H1 (cell line): ENCODE data around the gene FAM53C. TPM values are rescaled to one million over a fixed set of nuclear protein-coding genes. Genes with fewer than 3 reads are reported as not detected.

Experiments
- CTCF ChIA-PET: fragments of 300-600 bp; sonication (Branson Sonifier 250); formaldehyde crosslinking; loops from one replicate; lab custom pipeline; 2021; ENCODE audit not compliant: partially characterized antibody; lab: Charles Lee
- POLR2A ChIA-PET: fragments of 300-600 bp; sonication (Branson Sonifier 250); formaldehyde crosslinking; loops from one replicate; lab custom pipeline; 2021; ENCODE audit warnings: inconsistent platforms; ENCODE audit not compliant: partially characterized antibody; lab: Charles Lee
- DNase-seq, 2 experiments: peaks; one replicate each; pipeline versions ENCODE4 v3.0.0 to v3.0.0-alpha.2; 2010 to 2022; ENCODE audit warnings: low spot score in 2 of 2, low read depth in 1 of 2, mixed read lengths in 1 of 2
- FAIRE-seq: peaks from 2 replicates; lab custom pipeline; 2011; peaks lifted over from hg19 to GRCh38; lab: Jason Lieb, UNC
- H2AFZ ChIP-seq: 2 replicates; pipeline ENCODE4 v1.8.1; 2012; ENCODE audit warnings: low read length, inconsistent platforms
- H2AK5ac ChIP-seq: 2 replicates; pipeline ENCODE4 v1.6.1; 2013; ENCODE audit warnings: low read depth, low read length
- H2BK120ac ChIP-seq: replicated peaks from 2 replicates; pipeline ENCODE3; 2013; ENCODE audit warnings: low read depth, low read length, inconsistent platforms
- H2BK12ac ChIP-seq: 2 replicates; pipeline ENCODE4 v1.6.1; 2013; ENCODE audit warnings: low read depth, low read length
- H2BK15ac ChIP-seq: 2 replicates; pipeline ENCODE4 v1.6.1; 2013; ENCODE audit warnings: low read length
- H2BK20ac ChIP-seq: 2 replicates; pipeline ENCODE4 v1.6.1; 2013; ENCODE audit warnings: low read length
- H2BK5ac ChIP-seq: 2 replicates; pipeline ENCODE4 v1.6.1; 2013; ENCODE audit warnings: low read depth, low read length
- H3K14ac ChIP-seq: 2 replicates; pipeline ENCODE4 v1.6.1; 2013; ENCODE audit warnings: inconsistent platforms; ENCODE audit not compliant: insufficient read length
- H3K18ac ChIP-seq: 2 replicates; pipeline ENCODE4 v1.6.1; 2013; ENCODE audit warnings: low read length; ENCODE audit errors: extremely low read depth
- H3K23ac ChIP-seq: 2 replicates; pipeline ENCODE4 v1.6.1; 2013; ENCODE audit warnings: inconsistent platforms; ENCODE audit not compliant: insufficient read length
- H3K23me2 ChIP-seq: 2 replicates; pipeline ENCODE4 v1.6.1; 2013; ENCODE audit warnings: low read depth, low read length
- H3K27ac ChIP-seq: 2 replicates; pipeline ENCODE4 v1.6.1; 2011; ENCODE audit warnings: low read depth, low read length, inconsistent platforms
- H3K27me3 ChIP-seq, 4 experiments: replicated peaks in 1 of 4; 1 replicate in 1 of 4; 2 replicates in 3 of 4; pipeline versions ENCODE4 v1.6.1 to v1.8.1; 2011 to 2013; ENCODE audit warnings: low read length in 3 of 4, mild to moderate bottlenecking in 3 of 4, inconsistent platforms in 2 of 4, mixed read lengths in 2 of 4, moderate library complexity in 1 of 4; ENCODE audit not compliant: control insufficient read depth in 3 of 4, insufficient read depth in 3 of 4; ENCODE audit errors: extremely low read depth in 1 of 4
- H3K36me3 ChIP-seq, 4 experiments: 2 replicates each; pipeline versions ENCODE4 v1.6.1 to v1.8.1; 2011 to 2013; ENCODE audit warnings: mild to moderate bottlenecking in 4 of 4, low read length in 3 of 4, moderate library complexity in 2 of 4, control low read depth in 1 of 4, inconsistent platforms in 1 of 4; ENCODE audit not compliant: insufficient read depth in 4 of 4, control insufficient read depth in 2 of 4
- H3K4ac ChIP-seq: replicated peaks from 2 replicates; pipeline ENCODE3; 2013; ENCODE audit warnings: low read length, low read depth, mixed read lengths, inconsistent platforms; ENCODE audit not compliant: insufficient read length
- H3K4me1 ChIP-seq, 4 experiments: replicated peaks in 1 of 4; 1 replicate in 1 of 4; 2 replicates in 3 of 4; pipeline versions ENCODE4 v1.6.1 to v1.8.1; 2011 to 2013; ENCODE audit warnings: low read length in 3 of 4, inconsistent platforms in 2 of 4, mixed read lengths in 1 of 4; ENCODE audit not compliant: insufficient read depth in 4 of 4, control insufficient read depth in 3 of 4
- H3K4me2 ChIP-seq, 2 experiments: 2 replicates each; pipeline versions ENCODE4 v1.6.1 to v1.8.1; 2011 to 2013; ENCODE audit warnings: low read depth in 2 of 2, low read length in 2 of 2, control low read depth in 1 of 2, inconsistent platforms in 1 of 2, mild to moderate bottlenecking in 1 of 2; ENCODE audit not compliant: insufficient read depth in 1 of 2
- H3K4me3 ChIP-seq, 4 experiments: fragments of 200-600, 300-600 bp in 1 of 4; sonication (generic), shearing (Covaris generic), sonication (Bioruptor Twin) in 1 of 4; 2 replicates each; pipeline versions ENCODE4 v1.5.1 to v1.8.1; 2011 to 2016; ENCODE audit warnings: low read length in 4 of 4, low read depth in 3 of 4, control low read depth in 2 of 4, inconsistent platforms in 2 of 4, mild to moderate bottlenecking in 2 of 4, mixed read lengths in 1 of 4, moderate library complexity in 1 of 4; ENCODE audit not compliant: insufficient read depth in 2 of 4; ENCODE audit errors: extremely low read depth in 1 of 4
- H3K56ac ChIP-seq: replicated peaks from 2 replicates; pipeline ENCODE3; 2013; ENCODE audit warnings: low read depth, mild to moderate bottlenecking, mixed read lengths, low read length, inconsistent platforms; ENCODE audit not compliant: insufficient read length
- H3K79me1 ChIP-seq: 2 replicates; pipeline ENCODE4 v1.6.1; 2013; ENCODE audit warnings: low read depth, low read length, control low read depth
- H3K79me2 ChIP-seq, 2 experiments: 2 replicates each; pipeline versions ENCODE4 v1.6.1 to v1.8.1; 2012 to 2013; ENCODE audit warnings: low read length in 2 of 2, mild to moderate bottlenecking in 2 of 2, inconsistent platforms in 1 of 2; ENCODE audit not compliant: insufficient read depth in 2 of 2, control insufficient read depth in 1 of 2
- H3K9ac ChIP-seq, 4 experiments: replicated peaks in 1 of 4; 1 replicate in 1 of 4; 2 replicates in 3 of 4; pipeline versions ENCODE4 v1.6.1 to v1.8.1; 2011 to 2013; ENCODE audit warnings: low read depth in 3 of 4, low read length in 3 of 4, control low read depth in 2 of 4, mild to moderate bottlenecking in 2 of 4, moderate library complexity in 2 of 4, inconsistent platforms in 1 of 4; ENCODE audit errors: extremely low read depth in 1 of 4
- H3K9me3 ChIP-seq, 2 experiments: 2 replicates each; pipeline versions ENCODE4 v1.6.1 to v1.8.1; 2012 to 2013; ENCODE audit warnings: mild to moderate bottlenecking in 2 of 2, moderate library complexity in 2 of 2, control low read depth in 1 of 2, inconsistent platforms in 1 of 2, low read depth in 1 of 2, low read length in 1 of 2, mixed read lengths in 1 of 2; ENCODE audit not compliant: insufficient read depth in 2 of 2
- H4K20me1 ChIP-seq, 2 experiments: replicated peaks in 1 of 2; 2 replicates each; pipeline versions ENCODE3 to v1.8.1; 2011 to 2013; ENCODE audit warnings: inconsistent platforms in 2 of 2, low read length in 2 of 2, mild to moderate bottlenecking in 1 of 2; ENCODE audit not compliant: insufficient read depth in 2 of 2, control insufficient read depth in 1 of 2
- H4K5ac ChIP-seq: 2 replicates; pipeline ENCODE4 v1.6.1; 2013; ENCODE audit warnings: low read length, low read depth, mixed read lengths, inconsistent platforms; ENCODE audit not compliant: insufficient read length
- H4K8ac ChIP-seq: 2 replicates; pipeline ENCODE4 v1.8.0; 2013; ENCODE audit warnings: mild to moderate bottlenecking, moderate library complexity, low read length, inconsistent platforms; ENCODE audit not compliant: insufficient read depth; ENCODE audit errors: extremely low read depth
- H4K91ac ChIP-seq: replicated peaks from 2 replicates; pipeline ENCODE3; 2013; ENCODE audit warnings: low read length, mixed read lengths, inconsistent platforms; ENCODE audit not compliant: insufficient read length
- BCL11A ChIP-seq, 2 experiments: IDR thresholded peaks; one replicate each; pipeline ENCODE4 v1.6.1; 2011; ENCODE audit warnings: low read depth in 2 of 2, low read length in 2 of 2, mild to moderate bottlenecking in 2 of 2
- CBX8 ChIP-seq: fragments of 300-800, 300-1000 bp; sonication (generic); IDR thresholded peaks from 2 replicates; pipeline ENCODE4 v1.7.1; 2016; ENCODE audit warnings: low read depth, low read length, borderline replicate concordance
- CHD1 ChIP-seq: IDR thresholded peaks from 2 replicates; pipeline ENCODE4 v1.6.1; 2012; ENCODE audit warnings: low read depth, low read length, improper control_type of control experiment
- EP300 ChIP-seq, 2 experiments: IDR thresholded peaks; 1 replicate in 1 of 2; 2 replicates in 1 of 2; pipeline ENCODE4 v1.6.1; 2011 to 2012; ENCODE audit warnings: low read depth in 2 of 2, low read length in 2 of 2, mild to moderate bottlenecking in 2 of 2, borderline replicate concordance in 1 of 2, inconsistent platforms in 1 of 2, moderate library complexity in 1 of 2
- HDAC2 ChIP-seq, 2 experiments: fragments of 300-600 bp in 1 of 2; sonication (generic) in 1 of 2; IDR thresholded peaks; 2 replicates each; pipeline ENCODE4 v1.6.1; 2011 to 2012; ENCODE audit warnings: low read depth in 2 of 2, low read length in 2 of 2, mild to moderate bottlenecking in 2 of 2, moderate library complexity in 2 of 2, borderline replicate concordance in 1 of 2, inconsistent platforms in 1 of 2
- KDM1A ChIP-seq: fragments of 200-600, 300-600 bp; sonication (generic); IDR thresholded peaks from 2 replicates; pipeline ENCODE4 v1.7.1; 2016; ENCODE audit warnings: mild to moderate bottlenecking, low read length, borderline replicate concordance
- KDM4A ChIP-seq: IDR thresholded peaks from one replicate; pipeline ENCODE4 v1.7.1; 2012; ENCODE audit warnings: low read depth, mild to moderate bottlenecking, moderate library complexity, low read length, inconsistent platforms; ENCODE audit not compliant: severe bottlenecking
- NANOG ChIP-seq: IDR thresholded peaks from 2 replicates; pipeline ENCODE4 v1.6.1; 2011; ENCODE audit warnings: low read length, low read depth, mild to moderate bottlenecking, inconsistent platforms; ENCODE audit not compliant: insufficient read depth, poor library complexity, severe bottlenecking
- NRF1 ChIP-seq: IDR thresholded peaks from 2 replicates; pipeline ENCODE4 v1.6.1; 2011; ENCODE audit warnings: mild to moderate bottlenecking, low read depth, low read length, improper control_type of control experiment
- POU5F1 ChIP-seq: IDR thresholded peaks from 2 replicates; pipeline ENCODE4 v1.6.1; 2011; ENCODE audit warnings: low read depth, mild to moderate bottlenecking, low read length, moderate library complexity
- SIX5 ChIP-seq: IDR thresholded peaks from 2 replicates; pipeline ENCODE4 v1.6.1; 2011; ENCODE audit warnings: mild to moderate bottlenecking, low read depth, low read length
- SP2 ChIP-seq: IDR thresholded peaks from 2 replicates; pipeline ENCODE4 v1.6.1; 2012; ENCODE audit warnings: mild to moderate bottlenecking, low read length, inconsistent platforms
- SRF ChIP-seq: IDR thresholded peaks from 2 replicates; pipeline ENCODE4 v1.6.1; 2011; ENCODE audit warnings: mild to moderate bottlenecking, low read depth, low read length, moderate library complexity
- YY1 ChIP-seq: IDR thresholded peaks from 2 replicates; pipeline ENCODE4 v1.6.1; 2011; ENCODE audit warnings: low read depth, mild to moderate bottlenecking, low read length
- WGBS, 2 experiments: shearing (Covaris generic) in 1 of 2; methylation state at CpG; one replicate each; pipeline versions ENCODE4 v1.1.6 to v1.1.7; 2013 to 2015; ENCODE audit warnings: low lambda C conversion rate in 2 of 2, mixed read lengths in 2 of 2, inconsistent platforms in 1 of 2, low coverage in 1 of 2, missing lambda C conversion rate in 1 of 2; ENCODE audit not compliant: insufficient replicate concordance in 2 of 2, insufficient coverage in 1 of 2, insufficient read length in 1 of 2; ENCODE audit errors: extremely low coverage in 1 of 2, missing lambda C conversion rate in 1 of 2; 5-methylcytosine and 5-hydroxymethylcytosine counted together
- polyA plus RNA-seq, 7 experiments: library from polyadenylated mRNA; depleted of rRNA in 3 of 7; stranded (reverse) in 5 of 7; unstranded in 2 of 7; fragments of >200 nt in 5 of 7; fragments of 200-250 nt in 2 of 7; gene quantifications; 1 replicate in 5 of 7; 2 replicates in 1 of 7; 4 replicates in 1 of 7; pipeline versions ENCODE4 v1.2.1 to v1.2.3, GENCODE V29; 2011 to 2013; ENCODE audit warnings: missing spikeins in 2 of 7, mixed read lengths in 2 of 7
- total RNA-seq: library from RNA; stranded (reverse); fragmentation: NEBNext Ultra II Directional; extraction: Animal tissue kit (Norgen Biotek cat#: 25700); gene quantifications from 2 replicates; pipeline ENCODE4 v1.2.1, GENCODE V29; 2021

FAM53C gene
- total and polyA plus RNA-seq, 2 of the 8 experiments (the other 6 are each of a cell fraction or from before 2014, with no cell fraction given), result 57.6 to 75.3 TPM

- 90% methylated on average over 1 of the region's 1 CpG; no CpG with 5 or more reads in 1 of the 2 experiments for WGBS, 2 experiments
- no peak for TF ChIP-seq EP300 (IDR thresholded peaks at IDR 0.05; ENCODE audit: borderline replicate concordance in 1 of 2, low read depth in 2 of 2, low read length in 2 of 2)
- no peak for TF ChIP-seq NANOG
- TF ChIP-seq SIX5, result no peak
- no peak for TF ChIP-seq YY1
- no peak for TF ChIP-seq KDM4A
- no peak for TF ChIP-seq SRF
- no peak for TF ChIP-seq SP2
- TF ChIP-seq NRF1, result no peak
- no peak for TF ChIP-seq BCL11A (IDR thresholded peaks at IDR 0.05; ENCODE audit: low read depth in 2 of 2, low read length in 2 of 2)
- TF ChIP-seq CBX8, result no peak
- TF ChIP-seq KDM1A, result no peak
- no peak for TF ChIP-seq POU5F1
- no peak for TF ChIP-seq CHD1
- no peak for TF ChIP-seq HDAC2 (IDR thresholded peaks at IDR 0.05; ENCODE audit: borderline replicate concordance in 1 of 2, low read depth in 2 of 2, low read length in 2 of 2)
Observed at GRCh38 chr5:138372225-138372624, 34.2 kb downstream of the FAM53C start.

More at GRCh38 chr5:138372225-138372624, 34.2 kb downstream of the FAM53C start:
- Histone ChIP-seq H3K4me2 (no peak overlapping the region), H3K79me2 (peaks cover 9 to 47% of the 10 kb centered on the region in 2 experiments), H3K18ac (no peak overlapping the region), H2BK120ac (no peak overlapping the region), H4K20me1 (peaks cover 0 to 7% of the 10 kb centered on the region in 2 experiments), H4K91ac (no peak overlapping the region), H2BK20ac (no peak overlapping the region), H3K27me3 (no peaks in the 10 kb centered on the region), H4K8ac (no peak overlapping the region), H3K27ac (no peak overlapping the region), H2AK5ac (no peak overlapping the region), H3K23me2 (no peaks in the 10 kb centered on the region), H4K5ac (no peak overlapping the region), H3K4me1 (no peaks in the 10 kb centered on the region), H3K36me3 (peaks cover 0 to 18% (median under 1%) of the 10 kb centered on the region in 4 experiments; a peak in 6 of 8 replicates), H3K9ac (no peak overlapping the region), H2BK12ac (no peak overlapping the region), H3K23ac (no peak overlapping the region), H3K4ac (no peak overlapping the region), H2BK5ac (no peak overlapping the region), H3K4me3 (no peak overlapping the region), H3K9me3 (no peaks in the 10 kb centered on the region), H3K79me1 (peaks cover 5% of the 10 kb centered on the region; the same call in 1 of the 2 replicates), H3K56ac (no peak overlapping the region), H2AFZ (no peak overlapping the region), H3K14ac (no peak overlapping the region), H2BK15ac (no peak overlapping the region)
- FAIRE-seq (no peak), DNase-seq (no peak)
- CTCF ChIA-PET, result interaction anchor here (0.9 to 6.5 kb wide), 4 partner anchors 18 to 78 kb away, joined by 3 to 63 read pairs (median 4); partner anchors contain the start of gene KDM3B
- POLR2A ChIA-PET, result interaction anchor here (1.0 to 5.1 kb wide), 5 partner anchors 10 to 159 kb away, joined by 3 to 26 read pairs (median 4); partner anchors contain the start of genes CDC23, FAM53C and KDM3B
